ENCODE measurements around the gene TCAF1. TPM values are rescaled to one million over a fixed set of nuclear protein-coding genes. Genes with fewer than 3 reads are reported as not detected.

Gene TCAF1
- polyA plus RNA-seq, 1 donor from 2014 or later: 172 TPM

DNA sequence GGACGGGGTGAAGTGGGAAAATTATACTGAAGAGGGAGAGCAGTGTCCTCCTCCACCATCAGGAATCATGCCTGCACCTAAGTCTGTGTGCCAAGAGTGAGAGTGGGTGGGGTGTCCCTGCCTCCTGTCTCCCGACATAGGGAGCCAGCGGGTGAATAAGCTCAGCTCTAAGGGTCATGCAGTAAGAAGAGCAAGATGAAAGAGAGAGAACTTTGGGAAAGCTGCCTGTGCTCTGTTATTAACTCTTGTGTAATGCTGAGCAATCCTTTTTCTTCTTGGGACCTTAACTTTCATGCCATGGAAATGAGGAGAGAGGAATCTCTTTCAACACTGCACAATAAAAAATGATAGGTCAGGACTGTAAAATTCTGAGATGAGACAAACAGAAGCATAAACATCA is 7.9 kb upstream of the TCAF1 start:
- H3K9ac ChIP-seq (ENCODE audit: low read length): no peak overlapping the region
- no peaks in the 10 kb centered on the region for H3K36me3 ChIP-seq (ENCODE audit: insufficient read depth, low read length)
- peaks cover 15% of the 10 kb centered on the region for H3K27me3 ChIP-seq (ENCODE audit: insufficient read depth, low read depth, low read length)
- no peaks in the 10 kb centered on the region for H3K79me2 ChIP-seq (replicated peaks; ENCODE audit: insufficient read depth, low read length)
- no peak overlapping the region for H3K4me3 ChIP-seq (ENCODE audit: low read length)
- TF ChIP-seq CTCF (IDR thresholded peaks at IDR 0.05; ENCODE audit: poor library complexity, severe bottlenecking) (no peak), EZH2 (IDR thresholded peaks at IDR 0.05; ENCODE audit: borderline replicate concordance, insufficient read depth, low read length, poor library complexity, severe bottlenecking) (no peak), MXI1 (conservative IDR thresholded peaks at IDR 0.05; ENCODE audit: poor library complexity, severe bottlenecking) (no peak), RAD21 (conservative IDR thresholded peaks at IDR 0.05) (no peak), REST (IDR thresholded peaks at IDR 0.05; ENCODE audit: borderline replicate concordance) (no peak), EP300 (conservative IDR thresholded peaks at IDR 0.05; ENCODE audit: poor library complexity, severe bottlenecking) (no peak), SMC3 (conservative IDR thresholded peaks at IDR 0.05; ENCODE audit: poor library complexity) (no peak), POLR2AphosphoS5 (IDR thresholded peaks at IDR 0.05) (no peak), TAF1 (IDR thresholded peaks at IDR 0.05; ENCODE audit: low read depth) (no peak)
- no peaks in the 10 kb centered on the region for H3F3A ChIP-seq (ENCODE audit: insufficient read depth, low read length, poor library complexity, severe bottlenecking)
- H4K20me1 ChIP-seq (ENCODE audit: insufficient read depth): no peaks in the 10 kb centered on the region
- H3K27ac ChIP-seq (ENCODE audit: low read length): no peak overlapping the region
- H3K9me3 ChIP-seq (ENCODE audit: low read length): no peaks in the 10 kb centered on the region
- no peaks in the 10 kb centered on the region for H3K9me2 ChIP-seq (ENCODE audit: insufficient read depth, low read length)
- H3K4me2 ChIP-seq (ENCODE audit: low read length): no peak overlapping the region
- no peak overlapping the region for H2AFZ ChIP-seq (ENCODE audit: low read depth, low read length)

GRCh38 chr7:143908120-143908519 is 6.1 kb upstream of the TCAF1 start:
- Histone ChIP-seq H3K27ac (ENCODE audit: low read length) (no peak overlapping the region), H2AFZ (ENCODE audit: low read depth, low read length) (no peak overlapping the region), H3K9me3 (ENCODE audit: low read length) (no peaks in the 10 kb centered on the region), H3K9ac (ENCODE audit: low read length) (no peak overlapping the region), H3K27me3 (ENCODE audit: insufficient read depth, low read depth, low read length) (peaks cover 15% of the 10 kb centered on the region), H3K9me2 (ENCODE audit: insufficient read depth, low read length) (no peaks in the 10 kb centered on the region), H3K36me3 (ENCODE audit: insufficient read depth, low read length) (no peaks in the 10 kb centered on the region), H4K20me1 (ENCODE audit: insufficient read depth) (no peaks in the 10 kb centered on the region), H3K79me2 (replicated peaks; ENCODE audit: insufficient read depth, low read length) (no peaks in the 10 kb centered on the region), H3K4me3 (ENCODE audit: low read length) (no peak overlapping the region), H3K4me2 (ENCODE audit: low read length) (no peak overlapping the region), H3F3A (ENCODE audit: insufficient read depth, low read length, poor library complexity, severe bottlenecking) (no peaks in the 10 kb centered on the region)
- TF ChIP-seq SMC3 (conservative IDR thresholded peaks at IDR 0.05; ENCODE audit: poor library complexity) (no peak), RAD21 (conservative IDR thresholded peaks at IDR 0.05) (no peak), EZH2 (IDR thresholded peaks at IDR 0.05; ENCODE audit: borderline replicate concordance, insufficient read depth, low read length, poor library complexity, severe bottlenecking) (no peak), MXI1 (conservative IDR thresholded peaks at IDR 0.05; ENCODE audit: poor library complexity, severe bottlenecking) (no peak), POLR2AphosphoS5 (IDR thresholded peaks at IDR 0.05) (no peak), REST (IDR thresholded peaks at IDR 0.05; ENCODE audit: borderline replicate concordance) (no peak), EP300 (conservative IDR thresholded peaks at IDR 0.05; ENCODE audit: poor library complexity, severe bottlenecking) (no peak), TAF1 (IDR thresholded peaks at IDR 0.05; ENCODE audit: low read depth) (no peak)

Measured in neural cell (in vitro differentiated cells).